Mesothelial cell of epicardium (in vitro differentiated cells): Measurements from ENCODE around the gene RUSF1. TPM values are rescaled to one million over a fixed set of nuclear protein-coding genes. Genes with fewer than 3 reads are reported as not detected.

Experiments
- DNase-seq, 2 experiments: peaks; one replicate each; pipeline ENCODE4 v3.0.0; 2021; ENCODE audit warnings: low spot score in 2 of 2; ENCODE audit not compliant: unreplicated experiment in 2 of 2
- H3K27ac Mint-ChIP-seq: 2 replicates; pipeline ENCODE4 v1.8.0; 2021; ENCODE audit warnings: mixed read lengths
- H3K27me3 Mint-ChIP-seq: 2 replicates; pipeline ENCODE4 v1.8.0; 2021; ENCODE audit warnings: low read depth, mixed read lengths
- H3K36me3 Mint-ChIP-seq: 2 replicates; pipeline ENCODE4 v1.8.0; 2021; ENCODE audit warnings: mixed read lengths
- H3K4me1 Mint-ChIP-seq: 2 replicates; pipeline ENCODE4 v1.8.0; 2021; ENCODE audit warnings: mixed read lengths
- H3K4me3 Mint-ChIP-seq: 2 replicates; pipeline ENCODE4 v1.8.0; 2021; ENCODE audit warnings: mild to moderate bottlenecking, moderate library complexity, mixed read lengths
- H3K9me3 Mint-ChIP-seq: 2 replicates; pipeline ENCODE4 v1.8.0; 2021; ENCODE audit warnings: mixed read lengths
- CTCF ChIP-seq: fragments of 200-600 bp; sonication (generic); IDR thresholded peaks from one replicate; pipeline ENCODE4 v1.5.0; 2021; ENCODE audit warnings: antibody characterized with exemption; ENCODE audit not compliant: unreplicated experiment
- total RNA-seq: library from RNA; stranded (reverse); gene quantifications from 3 replicates; pipeline ENCODE4 v1.2.1, GENCODE V29; 2021

RUSF1 gene
- total RNA-seq, 1 donor from 2014 or later: 88.9 TPM

GRCh38 chr16:31521368-31521767 lies 13.2 kb upstream of the RUSF1 start:
- DNase-seq: no peak
- Mint-ChIP-seq H3K36me3 (no peaks in the 10 kb centered on the region), H3K27me3 (peaks cover 18% of the 10 kb centered on the region), H3K4me1 (no peaks in the 10 kb centered on the region), H3K4me3 (no peak overlapping the region), H3K9me3 (peaks cover 13% of the 10 kb centered on the region), H3K27ac (no peak overlapping the region)
- TF ChIP-seq CTCF: no peak

DNA sequence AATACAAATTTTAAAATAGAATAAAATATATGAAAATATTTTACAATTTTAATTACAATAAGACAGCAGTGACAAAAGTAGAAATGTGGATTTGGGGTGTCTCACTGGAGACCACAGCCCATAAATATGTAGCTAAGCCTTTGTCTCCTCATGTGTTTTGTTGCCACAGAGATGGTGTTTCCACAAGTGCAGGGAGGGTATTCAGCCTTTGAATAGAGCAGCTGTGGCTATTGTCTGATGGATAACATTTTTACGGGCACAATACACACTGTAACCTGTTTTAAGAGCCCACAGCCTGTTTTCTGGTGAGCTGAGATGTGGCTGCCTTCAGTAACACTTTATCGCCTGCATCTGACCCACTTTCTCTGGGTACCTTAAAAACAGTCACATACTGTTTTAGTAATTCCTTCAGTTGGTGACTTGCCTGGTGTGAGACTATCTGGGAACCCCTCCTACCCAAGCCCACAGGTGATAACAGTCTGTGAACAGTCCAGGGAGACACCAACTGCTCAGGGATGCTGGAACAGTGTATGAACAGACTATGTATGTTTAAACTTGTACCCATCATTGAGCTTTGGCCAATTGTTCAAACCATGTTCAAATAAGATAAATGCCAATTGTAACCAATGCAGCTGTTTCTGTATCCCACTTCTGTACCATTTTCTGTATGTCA lies 11.7 kb upstream of the RUSF1 start:
- H3K36me3 Mint-ChIP-seq: no peaks in the 10 kb centered on the region
- no peaks in the 10 kb centered on the region for H3K4me1 Mint-ChIP-seq
- DNase-seq: no peak
- H3K4me3 Mint-ChIP-seq: no peak overlapping the region
- peaks cover 16% of the 10 kb centered on the region for H3K9me3 Mint-ChIP-seq
- peaks cover 14% of the 10 kb centered on the region for H3K27me3 Mint-ChIP-seq
- H3K27ac Mint-ChIP-seq: no peak overlapping the region
- no peak for TF ChIP-seq CTCF

- DNase-seq: no peak
- TF ChIP-seq CTCF: no peak
- Mint-ChIP-seq H3K4me3 (no peak overlapping the region), H3K27ac (no peak overlapping the region), H3K9me3 (peaks cover 18% of the 10 kb centered on the region), H3K27me3 (peaks cover 7% of the 10 kb centered on the region), H3K4me1 (no peaks in the 10 kb centered on the region), H3K36me3 (no peaks in the 10 kb centered on the region)
These were observed 9.7 kb upstream of the RUSF1 start for GRCh38 chr16:31517800-31518402.

- no peaks in the 10 kb centered on the region for H3K36me3 Mint-ChIP-seq
- peaks cover 24% of the 10 kb centered on the region for H3K9me3 Mint-ChIP-seq
- DNase-seq: no peak
- peaks cover 6% of the 10 kb centered on the region for H3K27me3 Mint-ChIP-seq
- H3K4me3 Mint-ChIP-seq: no peak overlapping the region
- TF ChIP-seq CTCF: no peak
- no peak overlapping the region for H3K27ac Mint-ChIP-seq
- peaks cover 9% of the 10 kb centered on the region for H3K4me1 Mint-ChIP-seq
These were observed 5.7 kb upstream of the RUSF1 start for GRCh38 chr16:31513884-31514283.

DNA sequence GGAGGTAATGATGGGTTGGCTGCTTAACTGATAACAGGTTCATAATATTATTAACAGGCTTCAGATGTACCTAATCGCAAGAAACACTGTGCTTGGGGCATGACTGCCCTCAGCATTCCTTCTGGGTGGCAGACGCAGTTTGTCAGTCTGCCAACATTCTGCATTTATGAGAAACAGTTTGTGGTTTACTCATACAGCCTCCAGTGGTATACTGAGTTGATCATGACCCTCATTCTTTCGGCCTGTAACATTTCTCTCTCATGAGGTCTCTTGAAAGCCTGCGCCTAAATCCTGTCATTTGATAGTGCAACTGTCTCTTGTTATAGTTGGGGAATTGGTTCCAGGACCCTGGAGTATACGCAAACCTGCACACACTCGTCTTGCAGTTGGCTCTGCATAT lies 4.9 kb upstream of the RUSF1 start:
- Mint-ChIP-seq H3K4me1 (peaks cover 15% of the 10 kb centered on the region), H3K4me3 (no peak overlapping the region), H3K27me3 (peaks cover 6% of the 10 kb centered on the region), H3K36me3 (no peaks in the 10 kb centered on the region), H3K27ac (no peak overlapping the region), H3K9me3 (peaks cover 24% of the 10 kb centered on the region)
- DNase-seq: no peak
- TF ChIP-seq CTCF: no peak
